ENCODE results near the gene FAM174C.
"Not testable (repeated sequence)": the region's sequence is repeated elsewhere in the genome, so short reads cannot be mapped to it uniquely, and the experiment has no call there.

Gene FAM174C

DNA sequence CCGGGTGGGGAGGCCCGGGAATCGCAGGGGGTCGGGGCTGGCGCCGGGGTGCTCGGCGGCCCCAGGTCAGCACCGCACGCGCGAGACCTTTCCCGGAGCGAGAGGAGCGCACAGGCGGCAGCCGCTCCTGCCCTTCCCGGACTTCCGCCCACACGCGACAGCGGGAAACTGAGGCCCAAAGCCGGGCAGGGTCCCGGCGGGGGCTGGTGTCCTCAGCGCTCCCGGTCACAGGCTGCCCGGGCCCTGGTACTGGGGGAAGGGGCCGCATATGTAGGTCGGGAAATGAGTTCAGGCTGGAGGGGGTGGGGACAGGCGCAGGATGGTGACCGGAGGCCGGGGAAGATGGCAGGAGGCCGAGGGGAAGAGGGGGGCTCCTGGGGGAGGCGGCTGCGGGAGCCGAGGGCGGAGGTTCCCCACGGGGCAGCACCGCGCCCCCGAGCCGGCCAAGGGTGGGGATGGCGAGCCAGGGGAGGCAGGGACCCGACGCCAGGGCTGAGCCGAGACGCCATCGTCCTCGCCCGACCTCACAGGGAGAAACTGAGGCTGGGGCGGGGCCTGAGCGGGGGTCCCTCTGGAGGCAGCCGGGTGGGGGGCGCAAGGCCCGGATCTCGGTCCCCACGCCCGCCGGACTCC is 38.2 kb upstream of the FAM174C start:
- DNase-seq (ENCODE audit: low read depth, low spot score) = no peak

DNA sequence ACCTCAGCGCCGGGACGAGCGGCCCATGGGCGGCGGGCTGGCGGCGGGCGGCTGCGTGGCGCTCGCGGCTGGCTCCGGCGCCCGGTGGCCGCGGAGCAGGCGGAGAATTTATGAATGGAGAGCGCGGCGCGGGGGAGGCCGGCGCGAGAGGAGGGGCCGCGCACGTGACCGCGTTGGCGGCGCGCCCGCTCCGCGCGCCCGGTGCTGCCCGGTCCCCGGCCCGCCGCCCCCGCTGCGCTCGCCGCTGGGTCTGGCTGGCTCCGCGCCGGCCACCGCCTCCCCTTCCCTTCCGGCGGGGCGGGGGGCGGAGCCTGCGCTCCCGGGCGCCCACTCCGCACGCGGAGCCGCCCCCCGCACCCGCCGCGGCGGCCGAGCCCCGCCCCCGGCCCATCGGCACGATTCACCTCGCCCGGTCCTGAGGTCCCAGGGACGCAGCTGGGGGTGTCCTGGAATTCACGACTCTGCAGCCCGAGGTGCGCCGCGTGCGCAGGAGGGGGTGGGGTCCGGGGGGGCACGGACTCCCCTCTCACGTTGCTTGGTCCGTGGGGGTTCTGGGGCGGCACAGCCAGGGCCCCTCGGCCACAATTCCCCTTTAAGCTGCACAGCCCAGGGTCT is 37.5 kb upstream of the FAM174C start, which contains the start of gene CBARP:
CBARP (minus strand) TSS at position 252 of the 615 bp plus-strand sequence. CDS start 1,905 bp downstream, outside the sequence.
- DNase-seq (ENCODE audit: low read depth, low spot score) = no peak

DNA sequence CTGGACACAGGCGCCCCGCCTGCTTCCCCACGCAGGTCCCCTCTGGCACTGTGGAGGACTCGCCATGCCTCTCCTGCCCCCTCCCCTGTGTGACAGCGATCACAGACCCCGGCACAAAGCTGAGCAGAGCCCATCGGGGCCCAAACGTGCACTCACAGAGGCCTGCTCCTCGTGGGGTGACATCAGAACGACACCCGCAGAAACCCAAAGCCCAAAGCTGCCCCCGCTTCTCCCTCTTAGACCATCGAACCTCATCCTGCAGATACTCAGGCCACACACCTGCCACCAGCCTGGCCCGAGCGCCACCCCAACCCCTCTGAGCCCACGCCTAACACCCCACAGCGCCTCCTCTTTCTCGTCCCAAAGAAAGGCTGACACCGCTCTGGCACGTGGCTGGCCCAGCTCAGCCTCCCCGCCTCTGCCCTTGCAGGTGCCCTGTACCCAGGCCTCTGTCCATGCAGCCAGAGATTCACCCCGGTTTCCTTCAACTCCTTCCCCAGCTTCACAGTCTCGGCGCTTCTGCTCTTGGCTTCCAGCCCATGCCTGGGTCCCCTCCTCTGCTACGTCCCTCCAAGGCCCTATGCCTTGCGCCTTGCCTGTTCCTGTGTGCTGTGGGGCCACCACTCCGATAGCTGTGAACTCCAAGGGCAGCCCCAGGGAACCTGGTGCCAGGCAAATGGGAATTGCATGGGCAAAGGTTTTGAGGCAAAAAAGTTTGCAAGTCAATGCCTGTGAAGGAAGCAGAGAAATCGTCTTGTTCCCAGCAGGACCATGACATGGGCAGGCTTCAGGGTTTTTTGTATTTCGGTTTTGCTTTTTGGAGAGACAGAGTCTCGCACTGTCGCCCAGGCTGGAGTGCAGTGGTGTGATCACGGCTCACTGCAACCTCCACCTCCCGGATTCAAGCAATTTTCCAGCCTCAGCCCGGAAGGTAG is 36.7 kb upstream of the FAM174C start:
- DNase-seq (ENCODE audit: low read depth, low spot score) = no peak

GRCh38 chr19:1239420-1239795 is 35.9 kb upstream of the FAM174C start:
- no peak for DNase-seq (ENCODE audit: low read depth, low spot score)

DNA sequence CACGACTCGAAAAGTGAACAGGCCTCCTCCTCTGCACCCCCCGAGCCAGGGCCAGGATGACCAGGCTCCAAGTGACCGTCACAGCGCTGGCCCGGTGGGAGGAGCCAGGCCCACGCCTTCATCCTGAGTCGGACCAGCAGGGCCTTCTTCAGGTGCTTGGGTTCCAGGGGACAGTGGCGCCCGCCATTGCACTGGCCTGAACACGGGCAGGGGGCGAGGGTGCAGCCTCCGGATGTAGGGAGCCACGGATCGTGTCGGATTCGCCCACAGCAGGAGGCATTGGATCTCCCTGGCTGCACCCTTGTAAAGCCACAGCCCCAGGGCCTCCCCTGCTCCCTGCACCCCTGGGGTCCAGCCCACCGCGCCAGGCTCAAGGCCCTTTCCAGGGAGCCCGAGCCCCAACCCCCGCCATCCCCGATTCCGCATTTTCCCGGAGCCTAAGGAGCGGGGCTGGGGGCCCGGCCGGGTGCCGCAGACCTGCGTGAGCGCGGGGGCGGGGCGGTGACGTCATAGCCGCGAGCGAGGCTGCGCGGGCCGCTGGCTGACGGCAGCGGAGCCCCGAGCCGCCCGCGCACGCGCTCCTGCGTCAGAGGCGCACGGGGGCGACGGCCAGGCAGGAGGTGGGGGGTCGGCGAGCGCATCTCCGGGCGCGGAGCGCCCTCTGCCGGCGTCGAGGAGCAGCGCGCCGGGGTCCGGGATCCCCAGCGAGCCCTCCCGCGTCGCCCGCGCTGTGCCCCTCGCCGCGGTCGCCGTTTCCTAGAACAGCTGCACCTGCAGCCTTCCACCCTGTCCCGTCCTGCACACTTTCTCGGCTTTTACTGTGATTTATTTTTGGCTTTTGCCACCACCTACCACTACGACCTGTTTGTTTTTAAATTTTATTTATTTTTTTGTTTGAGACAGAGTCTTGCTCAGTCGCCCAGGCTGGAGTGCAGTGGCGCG is 35.3 kb upstream of the FAM174C start:
- peak; percentile 77 for DNase-seq (ENCODE audit: low read depth, low spot score)

- no peak for DNase-seq (ENCODE audit: low read depth, low spot score)
These were observed 34.4 kb upstream of the FAM174C start for GRCh38 chr19:1240925-1241324.

- peak; percentile 80 for DNase-seq (ENCODE audit: low read depth, low spot score)
These were observed 33.8 kb upstream of the FAM174C start, which contains the start of gene ATP5F1D for GRCh38 chr19:1241417-1242095. TSS of gene ATP5F1D (plus strand) at chr19:1241751. CDS start at chr19:1241851, 100 bp downstream.

- peak; percentile 72 for DNase-seq (ENCODE audit: low read depth, low spot score)
These were observed 31.3 kb upstream of the FAM174C start for GRCh38 chr19:1243768-1244692.

- DNase-seq (ENCODE audit: low read depth, low spot score) = no peak
These were observed 30.5 kb upstream of the FAM174C start for GRCh38 chr19:1244693-1245451.

DNA sequence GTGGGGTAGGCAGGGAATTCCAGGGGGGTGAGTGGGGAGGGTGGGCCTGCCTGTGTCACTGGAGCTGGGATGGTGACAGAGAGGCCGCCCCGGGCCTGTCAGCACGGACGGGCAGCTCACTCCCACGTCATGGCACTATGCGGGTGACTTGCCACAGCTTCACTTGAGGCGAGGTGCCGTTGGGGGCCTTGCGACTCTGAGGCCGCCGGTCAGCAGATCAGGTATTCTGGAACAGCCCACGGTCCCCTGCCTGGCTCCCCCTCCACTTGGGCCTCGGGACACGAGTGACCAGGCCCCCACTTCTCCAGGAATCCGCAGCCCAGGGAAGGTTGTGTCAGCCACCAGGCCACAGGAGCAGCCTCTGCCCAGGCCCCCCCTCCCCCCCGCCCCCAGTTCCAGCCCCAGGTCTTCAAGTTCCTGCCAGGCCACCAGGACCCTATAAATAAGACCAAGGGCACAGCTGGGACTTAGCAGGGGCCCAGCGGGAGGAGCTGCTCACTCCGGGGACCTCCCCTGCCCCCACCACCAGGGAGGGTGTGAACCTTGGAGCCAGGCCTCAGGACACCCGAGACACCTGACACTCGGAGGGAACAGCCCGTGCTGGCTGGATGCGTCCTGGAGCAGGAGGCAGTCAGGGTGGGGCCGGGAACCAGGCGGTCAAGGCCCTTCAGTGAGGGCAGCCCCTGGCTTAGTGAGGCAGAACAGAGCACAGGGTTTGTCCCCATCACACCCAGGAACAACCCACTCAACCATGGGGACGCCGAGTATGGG is 29.7 kb upstream of the FAM174C start:
- DNase-seq (ENCODE audit: low read depth, low spot score) = no peak

GRCh38 chr19:1246265-1247087 is 28.9 kb upstream of the FAM174C start:
- DNase-seq (ENCODE audit: low read depth, low spot score) = not testable (repeated sequence)

DNA sequence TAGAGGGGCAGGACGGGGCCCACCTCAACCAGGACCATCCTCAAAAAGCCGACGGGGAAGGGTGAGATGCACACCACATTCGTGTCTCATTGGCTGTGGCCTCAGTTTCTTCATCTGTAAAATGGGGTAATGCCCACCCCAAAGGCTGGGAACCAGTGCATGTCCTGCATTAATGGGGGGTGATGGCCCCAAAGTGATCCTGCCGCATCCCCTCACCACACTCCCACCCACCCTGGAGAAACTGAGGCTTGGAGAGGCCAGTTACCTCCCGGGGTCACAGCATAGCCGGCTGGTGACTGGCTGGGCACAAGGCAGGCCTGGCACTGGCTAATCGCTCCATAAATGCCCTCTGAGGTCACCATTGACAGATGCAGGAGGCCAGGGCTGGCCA is 27.6 kb upstream of the FAM174C start:
- no peak for DNase-seq (ENCODE audit: low read depth, low spot score)

GRCh38 chr19:1248139-1248785 is 27.1 kb upstream of the FAM174C start, which contains the start of gene MIDN:
TSS of gene MIDN (plus strand) at chr19:1248583. CDS start at chr19:1250297, 1,714 bp downstream.
- no peak for DNase-seq (ENCODE audit: low read depth, low spot score)

GRCh38 chr19:1248786-1249297 is 26.5 kb upstream of the FAM174C start:
- peak; percentile 69 for DNase-seq (ENCODE audit: low read depth, low spot score)

- DNase-seq (ENCODE audit: low read depth, low spot score) = peak; percentile 84
These were observed 25.9 kb upstream of the FAM174C start for GRCh38 chr19:1249298-1249989.
